Urothelium cell line (cell line): Measurements from ENCODE around the gene PRKCG.

ENCODE experiments used
- DNase-seq: peaks from one replicate; pipeline ENCODE4 v3.0.0; 2011; ENCODE audit warnings: low spot score, mixed read lengths
- FAIRE-seq: peaks from 2 replicates; lab custom pipeline; 2011; peaks lifted over from hg19 to GRCh38; lab: Jason Lieb, UNC

Gene PRKCG

GRCh38 chr19:53871454-53871853 lies 10.5 kb upstream of the PRKCG start:
- FAIRE-seq (no peak), DNase-seq (no peak)

GRCh38 chr19:53872762-53873161 lies 9.2 kb upstream of the PRKCG start:
- FAIRE-seq (no peak), DNase-seq (no peak)

- DNase-seq = no peak
- FAIRE-seq = peak; percentile 40
Measured at GRCh38 chr19:53873773-53874605, 8.0 kb upstream of the PRKCG start.

GRCh38 chr19:53874606-53874990 lies 7.4 kb upstream of the PRKCG start:
- no peak for DNase-seq
- FAIRE-seq = no peak

- DNase-seq = no peak
- no peak for FAIRE-seq
Measured at GRCh38 chr19:53875602-53876325, 6.2 kb upstream of the PRKCG start.

- FAIRE-seq (no peak), DNase-seq (no peak)
Measured at GRCh38 chr19:53876651-53877224, 5.3 kb upstream of the PRKCG start.

GRCh38 chr19:53877361-53877766 lies 4.6 kb upstream of the PRKCG start:
- DNase-seq (no peak), FAIRE-seq (no peak)

GRCh38 chr19:53878776-53879139 lies 3.2 kb upstream of the PRKCG start:
- DNase-seq (no peak), FAIRE-seq (no peak)

- peak; percentile 95 for DNase-seq
- FAIRE-seq = no peak
Measured at GRCh38 chr19:53879140-53880081, 2.6 kb upstream of the PRKCG start.

- FAIRE-seq = no peak
- DNase-seq = no peak
Measured at GRCh38 chr19:53880711-53881481, 1.1 kb upstream of the PRKCG start.

GRCh38 chr19:53882391-53883050 lies 524 bp downstream of the PRKCG start:
- no peak for FAIRE-seq
- DNase-seq = no peak

GRCh38 chr19:53883231-53883661 lies 1.2 kb downstream of the PRKCG start:
- FAIRE-seq = no peak
- no peak for DNase-seq

- no peak for DNase-seq
- FAIRE-seq = no peak
Measured at GRCh38 chr19:53883741-53884140, 1.7 kb downstream of the PRKCG start.

GRCh38 chr19:53884256-53884655 lies 2.3 kb downstream of the PRKCG start:
- DNase-seq (no peak), FAIRE-seq (no peak)

GRCh38 chr19:53885036-53885435 lies 3.0 kb downstream of the PRKCG start:
- FAIRE-seq (no peak), DNase-seq (no peak)

- no peak for FAIRE-seq
- DNase-seq = no peak
Measured at GRCh38 chr19:53892301-53892980, 10.4 kb downstream of the PRKCG start.

GRCh38 chr19:53892981-53893325 lies 11.0 kb downstream of the PRKCG start:
- FAIRE-seq = no peak
- DNase-seq = no peak

- DNase-seq = no peak
Measured at GRCh38 chr19:53894707-53895106, 12.7 kb downstream of the PRKCG start.

GRCh38 chr19:53896682-53897081 lies 14.7 kb downstream of the PRKCG start:
- DNase-seq (no peak), FAIRE-seq (no peak)

More at GRCh38 chr19:53894707-53895106, 12.7 kb downstream of the PRKCG start:
- FAIRE-seq = no peak
